Measurements from ENCODE around the gene UTP15.

Gene UTP15

GRCh38 chr5:73591102-73591695, 25.7 kb downstream of the UTP15 start:
- Histone ChIP-seq H3K4me1 (ENCODE audit: insufficient read depth, low read length) (no peaks in the 10 kb centered on the region), H3K9me3 (ENCODE audit: low read length) (no peaks in the 10 kb centered on the region), H2AFZ (ENCODE audit: low read depth, low read length) (no peak overlapping the region), H3K4me3 (ENCODE audit: low read length) (no peak overlapping the region), H3K36me3 (ENCODE audit: insufficient read depth, low read length) (no peaks in the 10 kb centered on the region), H3K27me3 (ENCODE audit: insufficient read depth, low read length) (no peaks in the 10 kb centered on the region)

- Histone ChIP-seq H3K4me1 (ENCODE audit: insufficient read depth, low read length) (no peaks in the 10 kb centered on the region), H3K27me3 (ENCODE audit: insufficient read depth, low read length) (no peaks in the 10 kb centered on the region), H3K36me3 (ENCODE audit: insufficient read depth, low read length) (no peaks in the 10 kb centered on the region), H3K4me3 (ENCODE audit: low read length) (no peak overlapping the region), H3K9me3 (ENCODE audit: low read length) (no peaks in the 10 kb centered on the region), H2AFZ (ENCODE audit: low read depth, low read length) (no peak overlapping the region)
These were observed 26.4 kb downstream of the UTP15 start for GRCh38 chr5:73591698-73592501.

GRCh38 chr5:73592551-73592950, 27.0 kb downstream of the UTP15 start:
- H3K36me3 ChIP-seq (ENCODE audit: insufficient read depth, low read length) = no peaks in the 10 kb centered on the region
- no peak overlapping the region for H2AFZ ChIP-seq (ENCODE audit: low read depth, low read length)
- no peaks in the 10 kb centered on the region for H3K4me1 ChIP-seq (ENCODE audit: insufficient read depth, low read length)
- H3K27me3 ChIP-seq (ENCODE audit: insufficient read depth, low read length) = no peaks in the 10 kb centered on the region
- H3K9me3 ChIP-seq (ENCODE audit: low read length) = no peaks in the 10 kb centered on the region
- no peak overlapping the region for H3K4me3 ChIP-seq (ENCODE audit: low read length)

GRCh38 chr5:73596705-73597328, 31.3 kb downstream of the UTP15 start:
- Histone ChIP-seq H3K27me3 (ENCODE audit: insufficient read depth, low read length) (no peaks in the 10 kb centered on the region), H3K4me3 (ENCODE audit: low read length) (no peak overlapping the region), H2AFZ (ENCODE audit: low read depth, low read length) (no peak overlapping the region), H3K36me3 (ENCODE audit: insufficient read depth, low read length) (no peaks in the 10 kb centered on the region), H3K4me1 (ENCODE audit: insufficient read depth, low read length) (no peaks in the 10 kb centered on the region), H3K9me3 (ENCODE audit: low read length) (no peaks in the 10 kb centered on the region)

- Histone ChIP-seq H3K4me1 (ENCODE audit: insufficient read depth, low read length) (no peaks in the 10 kb centered on the region), H3K4me3 (ENCODE audit: low read length) (no peak overlapping the region), H3K36me3 (ENCODE audit: insufficient read depth, low read length) (no peaks in the 10 kb centered on the region), H3K9me3 (ENCODE audit: low read length) (no peaks in the 10 kb centered on the region), H2AFZ (ENCODE audit: low read depth, low read length) (no peak overlapping the region), H3K27me3 (ENCODE audit: insufficient read depth, low read length) (no peaks in the 10 kb centered on the region)
These were observed 33.8 kb downstream of the UTP15 start for GRCh38 chr5:73599380-73599779.

GRCh38 chr5:73603998-73604397, 38.5 kb downstream of the UTP15 start:
- H3K36me3 ChIP-seq (ENCODE audit: insufficient read depth, low read length) = no peaks in the 10 kb centered on the region
- H3K4me3 ChIP-seq (ENCODE audit: low read length) = no peak overlapping the region
- H3K4me1 ChIP-seq (ENCODE audit: insufficient read depth, low read length) = no peaks in the 10 kb centered on the region
- H3K27me3 ChIP-seq (ENCODE audit: insufficient read depth, low read length) = no peaks in the 10 kb centered on the region
- H2AFZ ChIP-seq (ENCODE audit: low read depth, low read length) = no peak overlapping the region
- H3K9me3 ChIP-seq (ENCODE audit: low read length) = no peaks in the 10 kb centered on the region

- H3K9me3 ChIP-seq (ENCODE audit: low read length) = no peaks in the 10 kb centered on the region
- H3K27me3 ChIP-seq (ENCODE audit: insufficient read depth, low read length) = no peaks in the 10 kb centered on the region
- H2AFZ ChIP-seq (ENCODE audit: low read depth, low read length) = no peak overlapping the region
- H3K36me3 ChIP-seq (ENCODE audit: insufficient read depth, low read length) = no peaks in the 10 kb centered on the region
- no peak overlapping the region for H3K4me3 ChIP-seq (ENCODE audit: low read length)
- no peaks in the 10 kb centered on the region for H3K4me1 ChIP-seq (ENCODE audit: insufficient read depth, low read length)
These were observed 39.9 kb downstream of the UTP15 start for GRCh38 chr5:73605223-73606087.

GRCh38 chr5:73606206-73606753, 40.7 kb downstream of the UTP15 start:
- no peaks in the 10 kb centered on the region for H3K9me3 ChIP-seq (ENCODE audit: low read length)
- H3K4me1 ChIP-seq (ENCODE audit: insufficient read depth, low read length) = no peaks in the 10 kb centered on the region
- no peak overlapping the region for H3K4me3 ChIP-seq (ENCODE audit: low read length)
- no peaks in the 10 kb centered on the region for H3K36me3 ChIP-seq (ENCODE audit: insufficient read depth, low read length)
- H2AFZ ChIP-seq (ENCODE audit: low read depth, low read length) = no peak overlapping the region
- H3K27me3 ChIP-seq (ENCODE audit: insufficient read depth, low read length) = no peaks in the 10 kb centered on the region

- Histone ChIP-seq H3K9me3 (ENCODE audit: low read length) (no peaks in the 10 kb centered on the region), H3K4me1 (ENCODE audit: insufficient read depth, low read length) (no peaks in the 10 kb centered on the region), H3K4me3 (ENCODE audit: low read length) (no peak overlapping the region), H2AFZ (ENCODE audit: low read depth, low read length) (no peak overlapping the region), H3K27me3 (ENCODE audit: insufficient read depth, low read length) (peaks cover 6% of the 10 kb centered on the region), H3K36me3 (ENCODE audit: insufficient read depth, low read length) (no peaks in the 10 kb centered on the region)
These were observed 41.7 kb downstream of the UTP15 start for GRCh38 chr5:73607228-73607627.

GRCh38 chr5:73612799-73613198, 47.3 kb downstream of the UTP15 start:
- no peaks in the 10 kb centered on the region for H3K4me1 ChIP-seq (ENCODE audit: insufficient read depth, low read length)
- H3K9me3 ChIP-seq (ENCODE audit: low read length) = no peaks in the 10 kb centered on the region
- H3K27me3 ChIP-seq (ENCODE audit: insufficient read depth, low read length) = peaks cover 15% of the 10 kb centered on the region
- H3K36me3 ChIP-seq (ENCODE audit: insufficient read depth, low read length) = no peaks in the 10 kb centered on the region
- H3K4me3 ChIP-seq (ENCODE audit: low read length) = no peak overlapping the region
- H2AFZ ChIP-seq (ENCODE audit: low read depth, low read length) = no peak overlapping the region

- Histone ChIP-seq H3K4me1 (ENCODE audit: insufficient read depth, low read length) (no peaks in the 10 kb centered on the region), H2AFZ (ENCODE audit: low read depth, low read length) (no peak overlapping the region), H3K27me3 (ENCODE audit: insufficient read depth, low read length) (peaks cover 25% of the 10 kb centered on the region), H3K9me3 (ENCODE audit: low read length) (no peaks in the 10 kb centered on the region), H3K36me3 (ENCODE audit: insufficient read depth, low read length) (no peaks in the 10 kb centered on the region), H3K4me3 (ENCODE audit: low read length) (no peak overlapping the region)
These were observed 49.5 kb downstream of the UTP15 start for GRCh38 chr5:73615085-73615484.

- H3K9me3 ChIP-seq (ENCODE audit: low read length) = no peaks in the 10 kb centered on the region
- H2AFZ ChIP-seq (ENCODE audit: low read depth, low read length) = no peak overlapping the region
- H3K27me3 ChIP-seq (ENCODE audit: insufficient read depth, low read length) = peaks cover 33% of the 10 kb centered on the region
- no peaks in the 10 kb centered on the region for H3K4me1 ChIP-seq (ENCODE audit: insufficient read depth, low read length)
- no peaks in the 10 kb centered on the region for H3K36me3 ChIP-seq (ENCODE audit: insufficient read depth, low read length)
- H3K4me3 ChIP-seq (ENCODE audit: low read length) = no peak overlapping the region
These were observed 50.4 kb downstream of the UTP15 start for GRCh38 chr5:73615947-73616346.
